ENCODE measurements around the gene ITGB2. TPM values are rescaled to one million over a fixed set of nuclear protein-coding genes. Genes with fewer than 3 reads are reported as not detected.

The ITGB2 gene
- polyA plus RNA-seq, 1 of the 3 experiments (the other 2 are of a cell fraction), result 0.77 TPM

DNA sequence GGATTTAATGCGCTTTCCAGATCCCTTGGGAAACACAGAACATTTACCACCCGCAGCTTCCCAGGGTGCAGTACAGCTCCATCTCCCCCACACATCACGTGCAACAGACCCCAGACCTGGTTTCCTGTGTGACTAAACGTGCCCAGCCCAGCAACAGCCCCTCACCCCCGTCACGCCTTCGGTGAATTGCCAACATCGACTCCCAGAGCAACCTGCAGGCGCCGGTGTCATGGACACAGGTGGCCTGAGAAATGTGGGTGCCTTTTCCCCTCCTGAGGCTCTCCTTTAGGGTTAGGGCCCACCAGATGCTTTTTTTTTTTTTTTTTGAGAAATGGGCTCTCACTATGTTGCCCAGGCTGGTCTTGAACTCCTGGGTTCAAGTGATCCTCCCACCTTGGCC, 78.6 kb downstream of the ITGB2 start:
- Histone ChIP-seq H3K4me1 (ENCODE audit: control insufficient read depth in 1 of 2, insufficient read depth in 2 of 2, low read depth in 1 of 2, low read length in 1 of 2) (peaks cover 0 to 13% of the 10 kb centered on the region in 2 experiments; a peak in 1 of 4 replicates), H3K36me3 (replicated peaks in 1 of 2; ENCODE audit: control insufficient read depth in 1 of 2, insufficient read depth in 2 of 2, low read length in 1 of 2) (no peaks in the 10 kb centered on the region), H3K27ac (ENCODE audit: low read depth in 2 of 2, low read length in 1 of 2) (no peak overlapping the region), H3K4me2 (no peak overlapping the region), H3K9ac (no peak overlapping the region), H3K27me3 (ENCODE audit: insufficient read depth) (no peaks in the 10 kb centered on the region), H3K4me3 (ENCODE audit: low read depth in 2 of 2, low read length in 1 of 2) (no peak overlapping the region), H3K9me3 (no peaks in the 10 kb centered on the region), H3F3A (replicated peaks; ENCODE audit: insufficient read depth) (no peaks in the 10 kb centered on the region), H2AFZ (ENCODE audit: low read depth) (no peak overlapping the region), H3K9me2 (no peaks in the 10 kb centered on the region), H4K20me1 (ENCODE audit: insufficient read depth) (no peaks in the 10 kb centered on the region), H3K79me2 (ENCODE audit: insufficient read depth) (no peaks in the 10 kb centered on the region)
- WGBS (ENCODE audit: low lambda C conversion rate), result 70% methylated on average over 10 of the region's 10 CpGs
- ChIA-PET CTCF (no interaction called here), POLR2A (no interaction called here)
- DNase-seq, result no peak
- no peak for TF ChIP-seq ELF1 (IDR thresholded peaks at IDR 0.05)
- TF ChIP-seq, protein P1, sequence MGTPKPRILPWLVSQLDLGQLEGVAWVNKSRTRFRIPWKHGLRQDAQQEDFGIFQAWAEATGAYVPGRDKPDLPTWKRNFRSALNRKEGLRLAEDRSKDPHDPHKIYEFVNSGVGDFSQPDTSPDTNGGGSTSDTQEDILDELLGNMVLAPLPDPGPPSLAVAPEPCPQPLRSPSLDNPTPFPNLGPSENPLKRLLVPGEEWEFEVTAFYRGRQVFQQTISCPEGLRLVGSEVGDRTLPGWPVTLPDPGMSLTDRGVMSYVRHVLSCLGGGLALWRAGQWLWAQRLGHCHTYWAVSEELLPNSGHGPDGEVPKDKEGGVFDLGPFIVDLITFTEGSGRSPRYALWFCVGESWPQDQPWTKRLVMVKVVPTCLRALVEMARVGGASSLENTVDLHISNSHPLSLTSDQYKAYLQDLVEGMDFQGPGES (IDR thresholded peaks at IDR 0.05; ENCODE audit: low read depth, low read length), result no peak
- no peak for TF ChIP-seq TCF12 (IDR thresholded peaks at IDR 0.05)

DNA sequence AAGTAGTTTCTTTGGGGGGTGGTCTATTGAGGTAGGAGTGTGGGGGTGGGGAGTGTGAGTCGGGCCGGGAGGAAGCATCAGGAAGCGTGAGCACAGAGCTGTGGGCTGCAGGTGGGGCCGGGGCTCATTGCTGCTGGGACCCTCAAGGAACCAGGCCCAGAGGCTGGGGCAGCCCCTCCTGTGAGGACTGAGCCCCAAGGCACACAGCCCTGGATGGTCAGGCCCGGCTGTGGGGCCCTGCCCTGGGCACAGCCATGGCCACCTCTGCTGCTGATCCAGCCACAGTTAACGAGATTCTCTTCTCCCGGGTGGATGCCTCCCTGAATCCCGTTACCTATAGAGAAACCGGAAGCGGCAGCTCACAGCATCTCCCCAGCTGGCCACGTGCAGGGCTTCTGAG, 79.9 kb downstream of the ITGB2 start:
- H3K4me1 ChIP-seq (ENCODE audit: control insufficient read depth in 1 of 2, insufficient read depth in 2 of 2, low read depth in 1 of 2, low read length in 1 of 2), result peaks cover 0 to 2% of the 10 kb centered on the region in 2 experiments; a peak in 1 of 4 replicates
- H3K27me3 ChIP-seq (ENCODE audit: insufficient read depth), result no peaks in the 10 kb centered on the region
- 73% methylated on average over 5 of the region's 11 CpGs for WGBS (ENCODE audit: low lambda C conversion rate)
- H2AFZ ChIP-seq (ENCODE audit: low read depth), result no peak overlapping the region
- DNase-seq, result no peak
- H3K79me2 ChIP-seq (ENCODE audit: insufficient read depth), result no peaks in the 10 kb centered on the region
- ChIA-PET CTCF (no interaction called here), POLR2A (no interaction called here)
- no peaks in the 10 kb centered on the region for H3F3A ChIP-seq (replicated peaks; ENCODE audit: insufficient read depth)
- H3K9me3 ChIP-seq, result no peaks in the 10 kb centered on the region
- H3K36me3 ChIP-seq (replicated peaks in 1 of 2; ENCODE audit: control insufficient read depth in 1 of 2, insufficient read depth in 2 of 2, low read length in 1 of 2), result no peaks in the 10 kb centered on the region
- H3K27ac ChIP-seq (ENCODE audit: low read depth in 2 of 2, low read length in 1 of 2), result no peak overlapping the region
- TF ChIP-seq TAF1 (IDR thresholded peaks at IDR 0.05; ENCODE audit: borderline replicate concordance, low read depth, low read length) (no peak), SMC3 (IDR thresholded peaks at IDR 0.05; ENCODE audit: low read depth, low read length) (no peak), GATA2 (CRISPR knock-in tag; IDR thresholded peaks at IDR 0.05) (no peak), RAD21 (IDR thresholded peaks at IDR 0.05; ENCODE audit: low read length) (no peak), FOSL2 (IDR thresholded peaks at IDR 0.05; ENCODE audit: borderline replicate concordance, low read depth) (no peak), EP300 (IDR thresholded peaks at IDR 0.05; ENCODE audit: borderline replicate concordance in 1 of 2, low read depth in 1 of 2, low read length in 1 of 2) (no peak), GABPA (IDR thresholded peaks at IDR 0.05; ENCODE audit: low read depth) (no peak), JUND (IDR thresholded peaks at IDR 0.05) (no peak), MEF2A (IDR thresholded peaks at IDR 0.05; ENCODE audit: borderline replicate concordance, low read depth) (no peak), TEAD4 (IDR thresholded peaks at IDR 0.05; ENCODE audit: borderline replicate concordance, insufficient read depth) (no peak), FOXJ3 (CRISPR knock-in tag; IDR thresholded peaks at IDR 0.05) (no peak), CHD2 (IDR thresholded peaks at IDR 0.05; ENCODE audit: low read length, partially characterized antibody) (no peak), EZH2phosphoT487 (IDR thresholded peaks at IDR 0.05; ENCODE audit: borderline replicate concordance, low read depth) (no peak), MXI1 (IDR thresholded peaks at IDR 0.05; ENCODE audit: low read depth, low read length) (no peak)
- TF ChIP-seq, protein P2, sequence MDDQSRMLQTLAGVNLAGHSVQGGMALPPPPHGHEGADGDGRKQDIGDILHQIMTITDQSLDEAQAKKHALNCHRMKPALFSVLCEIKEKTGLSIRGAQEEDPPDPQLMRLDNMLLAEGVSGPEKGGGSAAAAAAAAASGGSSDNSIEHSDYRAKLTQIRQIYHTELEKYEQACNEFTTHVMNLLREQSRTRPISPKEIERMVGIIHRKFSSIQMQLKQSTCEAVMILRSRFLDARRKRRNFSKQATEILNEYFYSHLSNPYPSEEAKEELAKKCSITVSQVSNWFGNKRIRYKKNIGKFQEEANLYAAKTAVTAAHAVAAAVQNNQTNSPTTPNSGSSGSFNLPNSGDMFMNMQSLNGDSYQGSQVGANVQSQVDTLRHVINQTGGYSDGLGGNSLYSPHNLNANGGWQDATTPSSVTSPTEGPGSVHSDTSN (IDR thresholded peaks at IDR 0.05), result no peak
- TF ChIP-seq, protein P3, sequence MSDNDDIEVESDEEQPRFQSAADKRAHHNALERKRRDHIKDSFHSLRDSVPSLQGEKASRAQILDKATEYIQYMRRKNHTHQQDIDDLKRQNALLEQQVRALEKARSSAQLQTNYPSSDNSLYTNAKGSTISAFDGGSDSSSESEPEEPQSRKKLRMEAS (IDR thresholded peaks at IDR 0.05; ENCODE audit: low read depth), result no peak
- TF ChIP-seq, protein P1 (IDR thresholded peaks at IDR 0.05; ENCODE audit: low read depth, low read length), result no peak
- TF ChIP-seq, protein P4, sequence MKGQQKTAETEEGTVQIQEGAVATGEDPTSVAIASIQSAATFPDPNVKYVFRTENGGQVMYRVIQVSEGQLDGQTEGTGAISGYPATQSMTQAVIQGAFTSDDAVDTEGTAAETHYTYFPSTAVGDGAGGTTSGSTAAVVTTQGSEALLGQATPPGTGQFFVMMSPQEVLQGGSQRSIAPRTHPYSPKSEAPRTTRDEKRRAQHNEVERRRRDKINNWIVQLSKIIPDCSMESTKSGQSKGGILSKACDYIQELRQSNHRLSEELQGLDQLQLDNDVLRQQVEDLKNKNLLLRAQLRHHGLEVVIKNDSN (IDR thresholded peaks at IDR 0.05; ENCODE audit: borderline replicate concordance, low read depth), result no peak
- TF ChIP-seq, protein P5, sequence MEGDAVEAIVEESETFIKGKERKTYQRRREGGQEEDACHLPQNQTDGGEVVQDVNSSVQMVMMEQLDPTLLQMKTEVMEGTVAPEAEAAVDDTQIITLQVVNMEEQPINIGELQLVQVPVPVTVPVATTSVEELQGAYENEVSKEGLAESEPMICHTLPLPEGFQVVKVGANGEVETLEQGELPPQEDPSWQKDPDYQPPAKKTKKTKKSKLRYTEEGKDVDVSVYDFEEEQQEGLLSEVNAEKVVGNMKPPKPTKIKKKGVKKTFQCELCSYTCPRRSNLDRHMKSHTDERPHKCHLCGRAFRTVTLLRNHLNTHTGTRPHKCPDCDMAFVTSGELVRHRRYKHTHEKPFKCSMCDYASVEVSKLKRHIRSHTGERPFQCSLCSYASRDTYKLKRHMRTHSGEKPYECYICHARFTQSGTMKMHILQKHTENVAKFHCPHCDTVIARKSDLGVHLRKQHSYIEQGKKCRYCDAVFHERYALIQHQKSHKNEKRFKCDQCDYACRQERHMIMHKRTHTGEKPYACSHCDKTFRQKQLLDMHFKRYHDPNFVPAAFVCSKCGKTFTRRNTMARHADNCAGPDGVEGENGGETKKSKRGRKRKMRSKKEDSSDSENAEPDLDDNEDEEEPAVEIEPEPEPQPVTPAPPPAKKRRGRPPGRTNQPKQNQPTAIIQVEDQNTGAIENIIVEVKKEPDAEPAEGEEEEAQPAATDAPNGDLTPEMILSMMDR (IDR thresholded peaks at IDR 0.05), result no peak
- H3K4me2 ChIP-seq, result no peak overlapping the region
- no peak overlapping the region for H3K4me3 ChIP-seq (ENCODE audit: low read depth in 2 of 2, low read length in 1 of 2)
- no peaks in the 10 kb centered on the region for H3K9me2 ChIP-seq
- no peak overlapping the region for H3K9ac ChIP-seq
- no peaks in the 10 kb centered on the region for H4K20me1 ChIP-seq (ENCODE audit: insufficient read depth)
